ENCODE results near the gene BRINP3.

DNA sequence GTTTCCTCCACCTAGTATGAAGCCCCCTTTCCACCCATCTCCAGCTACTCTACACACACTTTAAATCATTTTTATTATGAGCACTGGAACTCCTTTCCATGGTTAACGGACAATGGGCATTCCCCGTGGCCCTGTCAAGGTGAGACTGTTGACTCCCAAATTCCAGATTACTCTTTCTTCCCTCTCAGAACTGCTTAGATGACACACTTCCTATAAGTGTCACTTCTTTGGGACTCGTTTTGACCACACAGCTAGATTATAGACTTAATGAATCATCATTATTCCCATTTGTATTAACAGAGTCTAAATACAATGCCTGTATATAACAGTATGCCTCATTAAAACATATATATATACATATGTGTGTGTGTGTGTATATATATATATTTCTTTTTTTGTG, 215.1 kb downstream of the BRINP3 start:
- TF ChIP-seq, protein P1, sequence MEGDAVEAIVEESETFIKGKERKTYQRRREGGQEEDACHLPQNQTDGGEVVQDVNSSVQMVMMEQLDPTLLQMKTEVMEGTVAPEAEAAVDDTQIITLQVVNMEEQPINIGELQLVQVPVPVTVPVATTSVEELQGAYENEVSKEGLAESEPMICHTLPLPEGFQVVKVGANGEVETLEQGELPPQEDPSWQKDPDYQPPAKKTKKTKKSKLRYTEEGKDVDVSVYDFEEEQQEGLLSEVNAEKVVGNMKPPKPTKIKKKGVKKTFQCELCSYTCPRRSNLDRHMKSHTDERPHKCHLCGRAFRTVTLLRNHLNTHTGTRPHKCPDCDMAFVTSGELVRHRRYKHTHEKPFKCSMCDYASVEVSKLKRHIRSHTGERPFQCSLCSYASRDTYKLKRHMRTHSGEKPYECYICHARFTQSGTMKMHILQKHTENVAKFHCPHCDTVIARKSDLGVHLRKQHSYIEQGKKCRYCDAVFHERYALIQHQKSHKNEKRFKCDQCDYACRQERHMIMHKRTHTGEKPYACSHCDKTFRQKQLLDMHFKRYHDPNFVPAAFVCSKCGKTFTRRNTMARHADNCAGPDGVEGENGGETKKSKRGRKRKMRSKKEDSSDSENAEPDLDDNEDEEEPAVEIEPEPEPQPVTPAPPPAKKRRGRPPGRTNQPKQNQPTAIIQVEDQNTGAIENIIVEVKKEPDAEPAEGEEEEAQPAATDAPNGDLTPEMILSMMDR (conservative IDR thresholded peaks at IDR 0.05; ENCODE audit: low read depth in 2 of 2) = no peak
- no peak for TF ChIP-seq EZH2 (IDR thresholded peaks at IDR 0.05; ENCODE audit: low read depth, unreplicated experiment)
- no peak for TF ChIP-seq POLR2AphosphoS5 (IDR thresholded peaks at IDR 0.05; ENCODE audit: low read depth)
- no peak for TF ChIP-seq NANOG (IDR thresholded peaks at IDR 0.05; ENCODE audit: borderline replicate concordance)
- TF ChIP-seq, protein P2, sequence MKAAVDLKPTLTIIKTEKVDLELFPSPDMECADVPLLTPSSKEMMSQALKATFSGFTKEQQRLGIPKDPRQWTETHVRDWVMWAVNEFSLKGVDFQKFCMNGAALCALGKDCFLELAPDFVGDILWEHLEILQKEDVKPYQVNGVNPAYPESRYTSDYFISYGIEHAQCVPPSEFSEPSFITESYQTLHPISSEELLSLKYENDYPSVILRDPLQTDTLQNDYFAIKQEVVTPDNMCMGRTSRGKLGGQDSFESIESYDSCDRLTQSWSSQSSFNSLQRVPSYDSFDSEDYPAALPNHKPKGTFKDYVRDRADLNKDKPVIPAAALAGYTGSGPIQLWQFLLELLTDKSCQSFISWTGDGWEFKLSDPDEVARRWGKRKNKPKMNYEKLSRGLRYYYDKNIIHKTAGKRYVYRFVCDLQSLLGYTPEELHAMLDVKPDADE (IDR thresholded peaks at IDR 0.05) = no peak
- TF ChIP-seq EZH2phosphoT487 (IDR thresholded peaks at IDR 0.05; ENCODE audit: unreplicated experiment) = no peak
- TF ChIP-seq, protein P3, sequence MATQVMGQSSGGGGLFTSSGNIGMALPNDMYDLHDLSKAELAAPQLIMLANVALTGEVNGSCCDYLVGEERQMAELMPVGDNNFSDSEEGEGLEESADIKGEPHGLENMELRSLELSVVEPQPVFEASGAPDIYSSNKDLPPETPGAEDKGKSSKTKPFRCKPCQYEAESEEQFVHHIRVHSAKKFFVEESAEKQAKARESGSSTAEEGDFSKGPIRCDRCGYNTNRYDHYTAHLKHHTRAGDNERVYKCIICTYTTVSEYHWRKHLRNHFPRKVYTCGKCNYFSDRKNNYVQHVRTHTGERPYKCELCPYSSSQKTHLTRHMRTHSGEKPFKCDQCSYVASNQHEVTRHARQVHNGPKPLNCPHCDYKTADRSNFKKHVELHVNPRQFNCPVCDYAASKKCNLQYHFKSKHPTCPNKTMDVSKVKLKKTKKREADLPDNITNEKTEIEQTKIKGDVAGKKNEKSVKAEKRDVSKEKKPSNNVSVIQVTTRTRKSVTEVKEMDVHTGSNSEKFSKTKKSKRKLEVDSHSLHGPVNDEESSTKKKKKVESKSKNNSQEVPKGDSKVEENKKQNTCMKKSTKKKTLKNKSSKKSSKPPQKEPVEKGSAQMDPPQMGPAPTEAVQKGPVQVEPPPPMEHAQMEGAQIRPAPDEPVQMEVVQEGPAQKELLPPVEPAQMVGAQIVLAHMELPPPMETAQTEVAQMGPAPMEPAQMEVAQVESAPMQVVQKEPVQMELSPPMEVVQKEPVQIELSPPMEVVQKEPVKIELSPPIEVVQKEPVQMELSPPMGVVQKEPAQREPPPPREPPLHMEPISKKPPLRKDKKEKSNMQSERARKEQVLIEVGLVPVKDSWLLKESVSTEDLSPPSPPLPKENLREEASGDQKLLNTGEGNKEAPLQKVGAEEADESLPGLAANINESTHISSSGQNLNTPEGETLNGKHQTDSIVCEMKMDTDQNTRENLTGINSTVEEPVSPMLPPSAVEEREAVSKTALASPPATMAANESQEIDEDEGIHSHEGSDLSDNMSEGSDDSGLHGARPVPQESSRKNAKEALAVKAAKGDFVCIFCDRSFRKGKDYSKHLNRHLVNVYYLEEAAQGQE (IDR thresholded peaks at IDR 0.05; ENCODE audit: unreplicated experiment) = no peak
- no peak for TF ChIP-seq CREB1 (CRISPR knock-in tag; IDR thresholded peaks at IDR 0.05; ENCODE audit: low read depth)
